T follicular helper cell (primary cell): ENCODE measurements around the gene PPM1N.
"Not testable (repeated sequence)": the region's sequence is repeated elsewhere in the genome, so short reads cannot be mapped to it uniquely, and the experiment has no call there.

ENCODE experiments used
- DNase-seq: peaks from one replicate; pipeline ENCODE4 v3.0.0-alpha.2; 2020; ENCODE audit warnings: low read depth

The PPM1N gene

DNA sequence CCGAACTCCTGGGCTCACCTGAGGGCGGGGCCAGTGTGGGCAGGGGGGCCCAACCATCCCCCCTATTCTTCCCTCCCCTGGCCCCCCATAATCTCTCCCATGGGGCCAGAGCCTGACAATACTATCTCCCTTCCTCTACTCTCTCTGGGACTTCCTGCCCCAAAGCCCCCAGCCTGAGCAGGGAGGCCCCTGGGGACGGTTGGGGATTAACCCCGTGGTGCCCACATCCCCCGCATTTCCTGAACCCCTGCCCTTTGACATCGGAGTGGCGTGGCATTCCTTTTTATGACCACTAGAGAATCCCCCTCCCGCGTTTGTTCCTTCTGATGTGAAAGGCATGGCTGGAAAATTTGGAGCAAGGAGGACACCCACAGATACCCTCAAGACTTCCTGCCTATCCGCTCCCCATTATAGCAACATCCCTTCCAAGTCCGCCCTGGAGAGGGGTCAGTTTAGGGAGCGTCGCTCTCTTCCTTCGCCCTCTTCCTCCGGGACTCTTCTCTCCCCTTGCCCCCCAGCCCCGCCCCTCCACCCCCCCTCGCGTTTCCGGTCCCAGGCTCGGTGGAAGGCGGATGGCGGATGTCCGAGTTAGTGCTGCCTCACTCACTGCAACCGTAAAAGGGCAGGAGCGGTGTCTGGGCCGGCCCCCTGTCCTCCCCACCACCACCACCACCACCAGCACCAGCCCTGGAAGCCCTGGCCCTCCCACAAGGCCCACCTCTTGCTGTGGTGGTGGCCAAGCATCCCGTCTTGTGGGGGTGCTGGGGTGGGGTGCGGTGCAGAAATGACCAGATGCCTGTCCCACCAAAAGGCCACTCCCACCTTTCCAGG lies 10.8 kb downstream of the PPM1N start:
- DNase-seq: no peak

GRCh38 chr19:45509692-45510015 lies 11.4 kb downstream of the PPM1N start:
- DNase-seq: no peak

GRCh38 chr19:45510352-45510751 lies 12.1 kb downstream of the PPM1N start:
- not testable (repeated sequence) for DNase-seq

DNA sequence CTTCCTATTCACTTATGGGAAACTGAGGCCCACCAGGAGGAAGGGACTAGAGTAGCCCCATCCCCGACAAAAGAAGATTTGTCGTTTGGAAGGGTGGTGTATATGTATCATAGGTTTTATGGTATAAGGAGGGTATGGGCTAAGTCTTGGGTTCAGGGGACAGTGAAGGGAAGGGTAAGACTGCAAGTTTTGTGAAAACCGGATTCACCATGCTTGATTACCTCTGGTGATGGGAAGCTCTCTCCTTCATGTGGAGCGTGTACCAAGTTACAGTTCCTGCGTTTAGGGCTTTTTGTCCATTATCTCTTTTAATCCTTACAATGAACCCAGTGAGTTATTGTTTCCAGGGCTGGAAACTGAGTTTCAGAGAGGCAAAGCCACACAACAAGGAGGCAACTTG lies 12.8 kb downstream of the PPM1N start:
- DNase-seq: no peak

DNA sequence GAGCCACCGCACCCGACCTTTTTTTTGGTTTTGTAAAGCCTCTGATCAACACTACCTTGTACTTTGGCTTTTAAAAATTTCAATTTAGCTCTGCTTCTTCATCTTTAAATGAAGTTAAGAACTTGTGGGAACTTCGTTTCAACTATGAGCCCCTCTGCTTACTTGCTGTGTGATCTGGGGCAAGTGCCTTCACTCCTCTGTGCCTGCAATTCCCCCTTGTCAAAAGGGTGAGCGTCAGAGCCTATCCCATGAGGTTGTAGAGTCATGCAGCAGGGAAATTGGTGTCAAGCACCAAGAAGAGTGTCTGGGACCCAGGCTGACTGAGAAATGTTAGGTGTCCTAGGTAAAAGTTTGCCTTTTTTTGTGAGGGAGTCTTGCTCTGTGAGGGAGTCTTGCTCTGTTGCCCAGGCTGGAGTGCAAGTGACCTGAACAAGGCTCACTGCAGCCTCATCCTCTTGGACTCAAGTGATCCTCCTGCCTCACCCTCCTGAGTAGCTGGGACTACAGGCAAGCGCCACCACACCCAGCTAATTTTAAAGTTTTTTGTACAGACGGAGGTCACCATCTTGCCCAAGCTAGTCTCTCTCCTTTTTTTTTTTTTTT lies 14.7 kb downstream of the PPM1N start:
- DNase-seq: no peak

DNA sequence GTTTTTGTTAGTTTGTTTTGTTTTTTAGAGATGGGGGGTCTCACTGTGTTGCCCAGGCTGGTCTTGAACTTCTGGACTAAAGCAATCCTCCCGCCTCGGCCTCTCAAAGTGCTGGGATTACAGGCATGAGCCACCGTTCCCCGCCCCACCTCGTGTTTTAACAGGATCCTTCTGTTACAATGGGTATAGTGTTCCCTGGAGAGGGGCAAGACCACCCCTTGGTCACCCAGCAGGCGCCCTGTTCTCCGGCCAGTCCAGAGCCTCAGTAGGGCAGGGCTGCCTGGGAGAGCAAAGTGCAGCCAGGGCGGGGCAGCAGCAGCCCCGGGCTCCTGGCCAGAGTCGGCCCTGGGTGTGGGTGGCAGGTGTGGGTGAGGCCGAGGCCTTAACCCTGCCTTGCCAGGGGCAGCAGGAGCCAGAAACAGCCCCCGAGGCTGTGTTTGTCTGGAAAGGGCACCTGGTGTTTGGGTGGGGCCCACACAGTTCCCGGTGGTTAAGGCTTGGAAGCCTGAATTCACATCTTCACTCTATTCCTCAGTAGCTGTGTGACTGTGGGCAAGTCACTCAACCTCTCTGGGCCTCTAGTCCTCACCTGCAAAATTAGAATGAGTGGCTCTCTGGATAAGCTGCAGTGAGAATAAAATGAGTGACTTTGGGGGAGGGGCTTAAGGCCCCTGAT lies 16.3 kb downstream of the PPM1N start:
- DNase-seq: no peak

DNA sequence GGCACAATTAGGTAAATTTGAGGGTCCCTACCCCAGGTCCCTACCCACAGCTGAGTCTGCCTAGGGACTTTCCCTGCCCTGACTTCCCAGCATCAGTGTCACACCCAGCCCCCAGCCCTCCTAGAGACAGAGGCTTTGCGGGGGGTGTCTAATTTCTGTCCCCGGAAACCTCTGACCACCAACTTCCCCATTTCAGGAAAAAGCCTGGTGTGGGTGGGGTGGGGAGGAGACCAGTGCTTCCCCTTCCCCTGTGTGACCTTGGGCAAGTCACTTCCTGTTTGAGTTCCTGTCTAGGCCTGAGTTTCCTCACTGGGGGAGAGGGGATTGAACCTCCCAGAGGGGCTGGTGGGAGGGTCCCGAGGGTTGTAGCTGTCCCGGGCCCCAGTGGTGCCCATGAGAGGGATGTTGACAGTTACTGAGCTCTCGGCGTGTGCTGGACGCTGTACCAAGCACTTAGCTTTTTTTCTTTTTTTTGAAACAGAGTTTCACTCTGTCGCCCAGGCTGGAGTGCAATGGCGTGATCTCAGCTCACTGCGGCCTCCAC lies 16.9 kb downstream of the PPM1N start:
- DNase-seq: no peak

DNA sequence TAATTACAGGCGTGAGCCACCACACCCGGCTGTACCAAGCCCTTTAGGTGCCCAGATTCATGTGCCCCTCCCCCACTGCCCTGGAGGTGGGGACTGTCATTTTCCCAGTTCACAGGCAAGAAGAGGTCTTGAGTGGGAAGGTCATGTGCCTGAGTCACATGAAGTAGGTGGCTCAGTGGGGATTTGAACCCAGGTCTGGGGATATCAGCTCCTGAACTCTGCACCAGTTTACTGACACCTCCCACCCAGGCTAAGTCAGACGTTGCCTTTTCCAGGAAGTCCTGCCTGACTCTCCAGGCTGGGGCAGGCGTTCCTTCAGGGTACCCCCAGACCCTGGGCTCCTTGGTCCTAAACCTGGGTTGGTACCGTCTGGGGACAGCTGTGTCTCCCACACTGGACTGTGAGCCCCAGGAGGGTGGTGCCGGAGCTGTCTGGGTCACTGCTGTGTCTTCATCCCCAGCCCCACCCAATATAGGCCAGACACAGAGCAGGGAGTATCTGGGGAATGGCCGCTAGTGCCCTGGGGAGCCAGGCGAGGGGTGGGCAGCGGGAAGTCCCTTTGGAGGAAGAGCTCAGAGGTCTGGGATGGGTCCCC lies 17.7 kb downstream of the PPM1N start:
- no peak for DNase-seq

DNA sequence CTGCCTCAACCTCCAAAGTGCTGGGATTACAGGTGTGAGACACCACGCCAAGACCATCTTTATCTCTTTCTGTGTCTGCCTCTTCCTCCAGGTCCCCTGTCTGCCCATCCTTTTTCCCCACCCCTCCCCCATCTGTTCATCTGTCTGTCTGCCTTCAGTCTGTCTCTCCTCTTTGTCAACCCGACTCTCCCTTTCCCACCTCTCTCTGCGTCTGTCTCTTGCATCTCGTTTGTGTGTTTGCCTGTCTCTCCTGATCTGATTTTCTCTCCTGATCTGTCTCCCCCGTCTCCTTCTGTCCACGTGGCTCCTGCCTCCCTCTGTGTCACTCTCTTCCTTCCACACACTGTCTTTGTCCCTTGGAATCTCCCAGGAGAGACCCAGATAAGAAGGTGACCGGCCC lies 19.0 kb downstream of the PPM1N start:
- DNase-seq: no peak

GRCh38 chr19:45517641-45518468 lies 19.6 kb downstream of the PPM1N start:
- no peak for DNase-seq

DNA sequence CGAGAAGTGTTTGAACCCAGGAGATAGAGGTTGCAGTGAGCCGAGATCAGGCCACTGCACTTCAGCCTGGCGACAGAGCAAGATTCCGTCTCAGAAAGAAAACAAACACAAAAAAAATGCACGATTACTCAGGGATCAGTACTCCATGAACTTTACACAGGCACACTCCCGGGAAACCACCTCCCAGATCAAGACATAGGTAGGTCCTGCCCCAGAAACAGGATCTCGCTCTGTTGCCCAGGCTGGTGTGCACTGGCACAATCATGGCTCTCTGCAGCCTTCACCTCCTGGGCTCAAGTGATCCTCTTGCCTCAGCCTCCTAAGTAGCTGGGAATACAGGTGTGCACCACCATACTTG lies 20.2 kb downstream of the PPM1N start:
- no peak for DNase-seq

DNA sequence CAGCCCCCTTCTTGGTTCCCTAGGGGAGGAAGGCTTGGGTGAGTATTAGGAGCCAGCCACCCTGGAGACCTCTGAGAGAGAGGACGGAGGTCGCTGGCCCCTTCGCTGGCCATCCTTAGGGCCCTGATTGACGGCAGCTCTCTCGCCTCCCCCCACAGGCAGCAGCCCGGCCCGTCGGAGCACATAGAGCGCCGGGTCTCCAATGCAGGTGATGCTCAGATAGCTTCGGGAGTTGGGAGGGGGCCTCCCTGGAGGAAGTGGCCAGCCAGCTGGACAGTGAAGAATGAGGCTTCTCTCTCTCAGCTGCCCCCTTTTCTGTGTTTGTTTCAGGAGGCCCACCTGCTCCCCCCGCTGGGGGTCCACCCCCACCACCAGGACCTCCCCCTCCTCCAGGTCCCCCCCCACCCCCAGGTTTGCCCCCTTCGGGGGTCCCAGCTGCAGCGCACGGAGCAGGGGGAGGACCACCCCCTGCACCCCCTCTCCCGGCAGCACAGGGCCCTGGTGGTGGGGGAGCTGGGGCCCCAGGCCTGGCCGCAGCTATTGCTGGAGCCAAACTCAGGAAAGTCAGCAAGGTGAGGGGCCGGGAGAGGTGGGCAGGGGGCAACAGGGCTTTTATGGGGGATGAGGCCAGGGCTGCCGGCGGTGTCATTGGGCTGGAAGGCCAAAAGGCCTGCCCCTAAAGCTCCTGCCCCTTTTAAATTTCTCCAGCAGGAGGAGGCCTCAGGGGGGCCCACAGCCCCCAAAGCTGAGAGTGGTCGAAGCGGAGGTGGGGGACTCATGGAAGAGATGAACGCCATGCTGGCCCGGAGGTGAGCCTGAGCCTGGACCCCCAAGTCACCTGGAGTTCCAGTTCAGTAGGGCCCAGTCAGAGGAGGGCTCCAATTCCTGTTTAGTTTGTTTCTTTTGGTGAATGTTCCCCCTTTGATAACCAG lies 24.0 kb downstream of the PPM1N start:
- DNase-seq: no peak

GRCh38 chr19:45523642-45524256 lies 25.5 kb downstream of the PPM1N start:
- DNase-seq: peak; percentile 56

DNA sequence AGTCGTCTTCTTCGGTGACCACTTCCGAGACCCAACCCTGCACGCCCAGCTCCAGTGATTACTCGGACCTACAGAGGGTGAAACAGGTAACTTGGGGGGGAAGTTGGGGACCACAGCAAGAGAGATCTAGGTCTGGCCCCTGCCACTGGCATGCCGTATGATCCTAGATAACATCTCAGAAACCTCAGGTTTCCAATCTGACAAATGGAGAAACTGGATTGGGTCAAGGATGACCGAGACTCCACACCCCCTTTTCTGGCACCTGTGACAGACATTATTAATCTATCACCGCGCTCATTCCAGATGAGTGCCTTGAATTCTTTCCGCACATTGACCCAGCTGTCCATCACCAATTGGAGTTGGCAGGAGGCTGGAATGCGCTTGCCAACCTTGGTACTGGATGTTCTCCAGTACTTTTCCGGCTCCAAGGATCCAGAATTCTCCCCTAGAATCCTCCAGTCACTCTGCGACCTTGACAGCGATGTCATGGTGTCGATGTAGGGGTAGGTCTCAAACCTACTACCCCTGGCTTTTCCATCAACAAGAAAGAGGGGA lies 26.4 kb downstream of the PPM1N start:
- DNase-seq: no peak

GRCh38 chr19:45526143-45526542 lies 27.9 kb downstream of the PPM1N start:
- no peak for DNase-seq

GRCh38 chr19:45526971-45527370 lies 28.7 kb downstream of the PPM1N start:
- DNase-seq: no peak

DNA sequence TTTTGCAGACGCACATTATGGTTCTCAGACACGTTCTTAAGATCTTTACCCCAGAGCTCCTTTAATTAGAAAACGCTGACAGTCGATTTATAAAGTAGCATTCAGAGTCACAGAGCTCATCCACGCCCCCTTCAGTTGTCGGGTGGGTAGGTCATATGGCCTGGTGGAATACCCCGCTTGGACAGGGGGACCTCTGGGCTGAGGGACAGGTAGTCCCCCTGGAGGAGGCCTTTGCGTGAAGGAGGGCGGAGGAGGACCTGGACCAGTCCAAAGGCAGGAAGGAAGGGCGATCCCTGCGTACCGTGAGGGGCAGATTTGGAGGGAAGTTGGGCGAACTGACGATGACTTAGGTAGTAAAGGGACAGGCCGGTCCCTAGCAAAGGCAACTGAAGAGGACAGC lies 29.5 kb downstream of the PPM1N start:
- no peak for DNase-seq

GRCh38 chr19:45528149-45528743 lies 30.0 kb downstream of the PPM1N start:
- no peak for DNase-seq

GRCh38 chr19:45528744-45529419 lies 30.6 kb downstream of the PPM1N start:
- DNase-seq: no peak
